NB4 (cell line): ENCODE results near the gene CLIC5.

Experiments
- DNase-seq: peaks from one replicate; pipeline ENCODE4 v3.0.0; 2010; ENCODE audit warnings: low read depth
- H3K4me3 ChIP-seq: one replicate; pipeline ENCODE4 v1.5.1; 2011; ENCODE audit warnings: mild to moderate bottlenecking, low read depth, low read length, moderate library complexity
- MYC ChIP-seq: IDR thresholded peaks from 2 replicates; pipeline ENCODE4 v1.6.1; 2011; ENCODE audit warnings: low read depth, low read length
- POLR2A ChIP-seq: IDR thresholded peaks from 2 replicates; pipeline ENCODE4 v1.6.1; 2011; ENCODE audit warnings: mild to moderate bottlenecking; ENCODE audit not compliant: insufficient read length; ENCODE audit errors: extremely low read depth
- TF ChIP-seq, protein P1 (sequence below): IDR thresholded peaks from one replicate; pipeline ENCODE4 v1.5.1; 2012; ENCODE audit warnings: low read depth, low read length
- TF ChIP-seq, protein P2 (sequence below): IDR thresholded peaks from 2 replicates; pipeline ENCODE4 v1.6.1; 2011; ENCODE audit warnings: low read depth, low read length

Gene CLIC5

DNA sequence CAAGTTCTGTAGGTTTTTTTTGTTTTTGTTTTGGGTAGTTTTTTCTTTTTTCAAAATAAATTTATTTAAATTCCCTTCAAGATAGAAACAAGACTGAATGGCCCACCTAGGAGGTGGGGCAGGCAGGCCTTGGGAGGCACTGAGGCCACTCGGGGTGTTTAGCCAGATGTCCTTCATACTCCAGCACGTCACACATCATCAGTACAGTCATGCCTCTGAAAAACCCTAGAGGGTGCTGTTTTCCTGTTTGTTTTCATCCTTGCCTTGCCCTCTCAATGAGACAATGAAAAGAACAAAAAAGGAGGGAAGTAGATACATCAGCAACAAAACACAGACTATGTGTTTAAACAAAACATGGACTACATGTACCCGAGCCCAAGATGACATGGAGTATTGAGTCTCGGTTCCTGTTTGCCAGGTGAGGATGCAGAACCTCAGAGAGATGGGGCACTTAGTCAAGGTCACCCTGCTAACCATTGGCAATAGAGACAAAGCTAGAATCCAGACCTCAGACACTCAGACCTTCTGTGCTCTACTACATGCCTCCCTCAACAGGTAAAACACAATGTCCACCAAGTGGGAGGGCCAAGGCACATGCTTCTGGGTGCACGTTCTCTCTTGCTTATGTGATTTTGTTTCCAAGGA is 26.8 kb upstream of the CLIC5 start:
- no peak overlapping the region for H3K4me3 ChIP-seq
- TF ChIP-seq, protein P1, sequence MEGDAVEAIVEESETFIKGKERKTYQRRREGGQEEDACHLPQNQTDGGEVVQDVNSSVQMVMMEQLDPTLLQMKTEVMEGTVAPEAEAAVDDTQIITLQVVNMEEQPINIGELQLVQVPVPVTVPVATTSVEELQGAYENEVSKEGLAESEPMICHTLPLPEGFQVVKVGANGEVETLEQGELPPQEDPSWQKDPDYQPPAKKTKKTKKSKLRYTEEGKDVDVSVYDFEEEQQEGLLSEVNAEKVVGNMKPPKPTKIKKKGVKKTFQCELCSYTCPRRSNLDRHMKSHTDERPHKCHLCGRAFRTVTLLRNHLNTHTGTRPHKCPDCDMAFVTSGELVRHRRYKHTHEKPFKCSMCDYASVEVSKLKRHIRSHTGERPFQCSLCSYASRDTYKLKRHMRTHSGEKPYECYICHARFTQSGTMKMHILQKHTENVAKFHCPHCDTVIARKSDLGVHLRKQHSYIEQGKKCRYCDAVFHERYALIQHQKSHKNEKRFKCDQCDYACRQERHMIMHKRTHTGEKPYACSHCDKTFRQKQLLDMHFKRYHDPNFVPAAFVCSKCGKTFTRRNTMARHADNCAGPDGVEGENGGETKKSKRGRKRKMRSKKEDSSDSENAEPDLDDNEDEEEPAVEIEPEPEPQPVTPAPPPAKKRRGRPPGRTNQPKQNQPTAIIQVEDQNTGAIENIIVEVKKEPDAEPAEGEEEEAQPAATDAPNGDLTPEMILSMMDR: peak; percentile 60
- TF ChIP-seq, protein P2, sequence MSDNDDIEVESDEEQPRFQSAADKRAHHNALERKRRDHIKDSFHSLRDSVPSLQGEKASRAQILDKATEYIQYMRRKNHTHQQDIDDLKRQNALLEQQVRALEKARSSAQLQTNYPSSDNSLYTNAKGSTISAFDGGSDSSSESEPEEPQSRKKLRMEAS: 0 out of 2 replicates have a peak, but pooled peaks have one; percentile 13
- TF ChIP-seq MYC: no peak
- DNase-seq: peak; percentile 59

DNA sequence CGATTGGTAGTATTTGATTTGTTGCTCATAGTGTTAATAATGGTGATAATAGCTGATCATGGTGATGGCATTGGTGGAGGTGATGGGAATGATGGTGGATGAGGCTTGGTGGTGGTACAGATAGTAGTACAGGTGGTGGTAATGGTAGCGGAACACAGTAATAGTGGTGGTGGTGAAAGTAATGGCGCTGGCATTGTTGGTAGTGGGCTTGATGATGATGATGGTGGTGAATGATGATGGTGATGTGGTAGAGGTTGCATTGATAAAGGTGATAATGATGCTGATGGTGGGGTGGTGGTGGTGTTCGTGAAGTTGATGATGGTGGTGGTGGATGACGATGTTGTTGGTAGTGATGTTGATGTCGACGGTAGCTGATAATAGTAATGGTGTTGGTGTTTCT is 24.6 kb upstream of the CLIC5 start:
- H3K4me3 ChIP-seq: no peak overlapping the region
- DNase-seq: no peak
- TF ChIP-seq MYC (no peak), POLR2A (no peak)
- TF ChIP-seq, protein P2: no peak
- TF ChIP-seq, protein P1: no peak

DNA sequence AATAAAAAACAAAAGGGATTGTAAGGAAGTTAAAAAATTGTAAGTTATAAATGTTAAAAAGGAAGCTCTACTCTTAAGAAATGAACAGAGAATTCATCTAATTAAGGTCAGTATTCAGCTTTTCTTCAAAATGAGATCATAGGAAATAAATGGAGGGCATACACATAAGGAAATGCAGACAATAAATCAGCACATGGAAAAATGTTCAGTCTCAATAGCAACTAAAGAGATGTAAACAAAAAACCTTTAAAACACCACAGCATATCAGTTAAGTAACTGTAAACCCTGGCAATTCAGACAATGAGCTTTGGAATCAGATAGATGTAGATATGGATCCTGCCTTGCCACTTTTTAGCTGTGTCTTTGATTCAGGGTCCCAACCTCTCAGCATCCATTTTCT is 24.0 kb upstream of the CLIC5 start:
- no peak for TF ChIP-seq MYC
- TF ChIP-seq, protein P2: no peak
- TF ChIP-seq POLR2A: no peak
- TF ChIP-seq, protein P1: no peak
- DNase-seq: no peak

DNA sequence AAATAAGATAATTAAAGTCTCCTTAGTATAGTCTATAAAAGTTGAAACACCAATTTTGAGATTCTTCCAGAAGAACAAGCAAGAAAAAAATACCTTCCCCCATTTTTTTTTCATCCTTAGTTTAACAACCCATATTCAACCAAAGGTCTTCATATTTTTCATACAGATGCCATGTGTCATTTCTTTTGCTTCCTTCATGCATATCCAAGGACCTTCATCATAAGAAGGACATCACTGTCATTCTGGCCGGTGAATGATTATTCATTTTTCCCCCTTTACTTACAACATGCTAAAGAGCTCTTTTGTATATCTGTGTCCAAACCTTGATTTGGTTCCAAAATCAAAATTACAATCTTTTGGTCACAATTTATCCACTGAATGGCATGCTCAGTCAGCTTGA is 21.3 kb upstream of the CLIC5 start:
- TF ChIP-seq MYC (no peak), POLR2A (no peak)
- TF ChIP-seq, protein P2: no peak
- TF ChIP-seq, protein P1: no peak
- DNase-seq: no peak
- no peak overlapping the region for H3K4me3 ChIP-seq

More for the DNA sequence above, 24.0 kb upstream of the CLIC5 start:
- H3K4me3 ChIP-seq: no peak overlapping the region

GRCh38 chr6:46035242-46035641 is 19.6 kb upstream of the CLIC5 start:
- DNase-seq: no peak
- H3K4me3 ChIP-seq: no peak overlapping the region
- TF ChIP-seq, protein P1: no peak
- TF ChIP-seq, protein P2: no peak
- TF ChIP-seq MYC (no peak), POLR2A (no peak)
